Trophoblast cell (in vitro differentiated cells and primary cell): Measurements from ENCODE around the gene UBAC1.
"Not testable (repeated sequence)": the region's sequence is repeated elsewhere in the genome, so short reads cannot be mapped to it uniquely, and the experiment has no call there.

ENCODE experiments used
- DNase-seq, 2 donors: peaks; one replicate each; pipeline ENCODE4 v3.0.0-alpha.2; 2016
- H2AFZ ChIP-seq: 2 replicates; pipeline ENCODE4 v1.6.1; 2013; ENCODE audit warnings: low read length, moderate library complexity, mild to moderate bottlenecking; ENCODE audit not compliant: insufficient read depth, poor library complexity
- H2AK5ac ChIP-seq: 2 replicates; pipeline ENCODE4 v1.6.1; 2013; ENCODE audit warnings: mild to moderate bottlenecking, low read length
- H2BK120ac ChIP-seq: 2 replicates; pipeline ENCODE4 v1.6.1; 2013; ENCODE audit warnings: low read length, mild to moderate bottlenecking, moderate library complexity; ENCODE audit not compliant: insufficient read depth, poor library complexity
- H2BK12ac ChIP-seq: 2 replicates; pipeline ENCODE4 v1.6.1; 2013; ENCODE audit warnings: mild to moderate bottlenecking, low read length, moderate library complexity
- H2BK5ac ChIP-seq: 2 replicates; pipeline ENCODE4 v1.6.1; 2013; ENCODE audit warnings: low read length, low read depth, moderate library complexity, mild to moderate bottlenecking; ENCODE audit not compliant: poor library complexity
- H3K14ac ChIP-seq: 2 replicates; pipeline ENCODE4 v1.6.1; 2013; ENCODE audit warnings: mild to moderate bottlenecking, low read length
- H3K18ac ChIP-seq: 2 replicates; pipeline ENCODE4 v1.6.1; 2013; ENCODE audit warnings: mild to moderate bottlenecking, low read length
- H3K23ac ChIP-seq: 2 replicates; pipeline ENCODE4 v1.6.1; 2013; ENCODE audit warnings: low read length
- H3K27ac ChIP-seq: 2 replicates; pipeline ENCODE4 v1.5.1; 2013; ENCODE audit warnings: low read depth, mild to moderate bottlenecking, inconsistent platforms, low read length, moderate library complexity
- H3K27me3 ChIP-seq: 2 replicates; pipeline ENCODE4 v1.6.1; 2013; ENCODE audit warnings: inconsistent platforms, mild to moderate bottlenecking, low read length, moderate library complexity; ENCODE audit not compliant: insufficient read depth
- H3K36me3 ChIP-seq, 2 experiments: 1 replicate in 1 of 2; 2 replicates in 1 of 2; pipeline ENCODE4 v1.6.1; 2013; ENCODE audit warnings: low read length in 2 of 2, mild to moderate bottlenecking in 2 of 2, moderate library complexity in 1 of 2; ENCODE audit not compliant: insufficient read depth in 2 of 2, control insufficient read depth in 1 of 2
- H3K4ac ChIP-seq: 2 replicates; pipeline ENCODE4 v1.6.1; 2013; ENCODE audit warnings: low read depth, mild to moderate bottlenecking, low read length, moderate library complexity
- H3K4me1 ChIP-seq, 2 experiments: 1 replicate in 1 of 2; 2 replicates in 1 of 2; pipeline ENCODE4 v1.6.1; 2013; ENCODE audit warnings: low read length in 2 of 2, mild to moderate bottlenecking in 2 of 2, moderate library complexity in 1 of 2; ENCODE audit not compliant: insufficient read depth in 2 of 2, control insufficient read depth in 1 of 2
- H3K4me2 ChIP-seq: 2 replicates; pipeline ENCODE4 v1.6.1; 2013; ENCODE audit warnings: inconsistent platforms, mild to moderate bottlenecking, low read length, moderate library complexity
- H3K4me3 ChIP-seq: 2 replicates; pipeline ENCODE4 v1.5.1; 2013; ENCODE audit warnings: mild to moderate bottlenecking, low read depth, low read length, inconsistent platforms
- H3K79me1 ChIP-seq: one replicate; pipeline ENCODE4 v1.6.1; 2013; ENCODE audit warnings: low read length
- H3K79me2 ChIP-seq: 2 replicates; pipeline ENCODE4 v1.6.1; 2013; ENCODE audit warnings: low read length, mild to moderate bottlenecking; ENCODE audit not compliant: control insufficient read depth, insufficient read depth, poor library complexity
- H3K9ac ChIP-seq: 2 replicates; pipeline ENCODE4 v1.6.1; 2013; ENCODE audit warnings: mild to moderate bottlenecking, low read length
- H3K9me3 ChIP-seq: 2 replicates; pipeline ENCODE4 v1.6.1; 2013; ENCODE audit warnings: low read depth, mild to moderate bottlenecking, control low read depth, inconsistent platforms, low read length; ENCODE audit not compliant: insufficient read depth
- H4K12ac ChIP-seq: 2 replicates; pipeline ENCODE4 v1.6.1; 2013; ENCODE audit warnings: low read depth, mild to moderate bottlenecking, low read length, moderate library complexity
- H4K8ac ChIP-seq: 2 replicates; pipeline ENCODE4 v1.6.1; 2013; ENCODE audit warnings: low read depth, mild to moderate bottlenecking, low read length, moderate library complexity
- H4K91ac ChIP-seq: one replicate; pipeline ENCODE4 v1.6.1; 2013; ENCODE audit warnings: low read depth, mild to moderate bottlenecking, low read length, moderate library complexity
- WGBS: extraction: QIAGEN DNeasy Blood & Tissue Kit; methylation state at CpG from one replicate; pipeline ENCODE4 v1.1.7; 2013; ENCODE audit warnings: missing lambda C conversion rate; ENCODE audit not compliant: insufficient read length, insufficient coverage; ENCODE audit errors: extremely low coverage; 5-methylcytosine and 5-hydroxymethylcytosine counted together

Gene UBAC1

GRCh38 chr9:135947582-135947981 lies 13.6 kb downstream of the UBAC1 start:
- Histone ChIP-seq H3K9ac (no peak overlapping the region), H3K4me2 (no peak overlapping the region), H4K8ac (no peak overlapping the region), H3K23ac (no peak overlapping the region), H3K4ac (no peak overlapping the region), H3K4me3 (no peak overlapping the region), H2BK12ac (peak overlapping the region; percentile 60), H4K91ac (peak overlapping the region; percentile 21), H3K79me1 (peaks cover 18% of the 10 kb centered on the region), H3K9me3 (peaks cover 3% of the 10 kb centered on the region), H3K14ac (no peak overlapping the region), H3K36me3 (peaks cover 40 to 42% of the 10 kb centered on the region in 2 experiments), H4K12ac (no peak overlapping the region), H2BK120ac (no peak overlapping the region), H3K79me2 (no peaks in the 10 kb centered on the region), H2AFZ (no peak overlapping the region), H2AK5ac (no peak overlapping the region), H3K18ac (no peak overlapping the region), H3K4me1 (peaks cover 37 to 39% of the 10 kb centered on the region in 2 experiments), H3K27ac (no peak overlapping the region), H2BK5ac (no peak overlapping the region), H3K27me3 (no peaks in the 10 kb centered on the region)
- DNase-seq: no peak
- WGBS: no CpG with 5 or more reads among the region's 18 CpGs

- H3K23ac ChIP-seq, H4K12ac ChIP-seq, H2BK5ac ChIP-seq, H3K4me3 ChIP-seq, H3K18ac ChIP-seq, H3K9me3 ChIP-seq, H3K79me2 ChIP-seq, H3K4ac ChIP-seq, H4K8ac ChIP-seq, DNase-seq, H3K27me3 ChIP-seq, H3K4me2 ChIP-seq, H3K9ac ChIP-seq, H3K14ac ChIP-seq, H2AFZ ChIP-seq: not testable (repeated sequence)
- H3K79me1 ChIP-seq: peaks cover 18% of the 10 kb centered on the region
- H2BK12ac ChIP-seq: peak overlapping the region; percentile 51
- peaks cover 34 to 36% of the 10 kb centered on the region in 2 experiments for H3K4me1 ChIP-seq
- H2BK120ac ChIP-seq: peak overlapping the region; percentile 47
- WGBS: no CpG with 5 or more reads among the region's 19 CpGs
- H4K91ac ChIP-seq: peak overlapping the region; percentile 74
- H3K36me3 ChIP-seq: peaks cover 38 to 41% of the 10 kb centered on the region in 2 experiments
- H3K27ac ChIP-seq: peak overlapping the region; percentile 73
- peak overlapping the region; percentile 55 for H2AK5ac ChIP-seq
Measured at GRCh38 chr9:135947105-135947504, 14.1 kb downstream of the UBAC1 start.

- Histone ChIP-seq H2BK5ac (peak overlapping the region; percentile 37), H3K9ac (no peak overlapping the region), H3K27me3 (no peaks in the 10 kb centered on the region), H3K4ac (no peak overlapping the region), H2BK120ac (peak overlapping the region; percentile 47), H4K8ac (peak overlapping the region; percentile 44), H2AFZ (no peak overlapping the region), H3K79me2 (no peaks in the 10 kb centered on the region), H3K4me3 (no peak overlapping the region), H3K27ac (peak overlapping the region; percentile 73), H4K91ac (peak overlapping the region; percentile 74), H2BK12ac (peak overlapping the region; percentile 58), H3K14ac (peak overlapping the region; percentile 50), H3K79me1 (peaks cover 18% of the 10 kb centered on the region), H3K4me1 (peaks cover 32 to 36% of the 10 kb centered on the region in 2 experiments), H3K9me3 (peaks cover 3% of the 10 kb centered on the region), H3K36me3 (peaks cover 38 to 41% of the 10 kb centered on the region in 2 experiments), H2AK5ac (peak overlapping the region; percentile 55), H3K23ac (no peak overlapping the region), H3K4me2 (no peak overlapping the region), H4K12ac (no peak overlapping the region), H3K18ac (peak overlapping the region; percentile 4)
- DNase-seq: no peak
- WGBS: no CpG with 5 or more reads among the region's 14 CpGs
Measured at GRCh38 chr9:135946392-135946994, 14.7 kb downstream of the UBAC1 start.

- WGBS: no CpG with 5 or more reads among the region's 18 CpGs
- H2BK120ac ChIP-seq: no peak overlapping the region
- H3K9me3 ChIP-seq: peaks cover 3% of the 10 kb centered on the region
Measured at GRCh38 chr9:135945969-135946368, 15.2 kb downstream of the UBAC1 start.

More at GRCh38 chr9:135945969-135946368, 15.2 kb downstream of the UBAC1 start:
- peak overlapping the region; percentile 17 for H3K4me2 ChIP-seq
- H3K18ac ChIP-seq: no peak overlapping the region
- H3K14ac ChIP-seq: no peak overlapping the region
- no peak overlapping the region for H2BK5ac ChIP-seq
- no peak overlapping the region for H2BK12ac ChIP-seq
- H4K91ac ChIP-seq: no peak overlapping the region
- H3K79me1 ChIP-seq: peaks cover 18% of the 10 kb centered on the region
- H3K4me1 ChIP-seq: peaks cover 32 to 36% of the 10 kb centered on the region in 2 experiments
- H4K8ac ChIP-seq: no peak overlapping the region
- peak; percentile 99 for DNase-seq
- peak overlapping the region; percentile 73 for H3K27ac ChIP-seq
- H3K4ac ChIP-seq: no peak overlapping the region
- H3K9ac ChIP-seq: no peak overlapping the region
- no peak overlapping the region for H3K23ac ChIP-seq
- H3K79me2 ChIP-seq: no peaks in the 10 kb centered on the region
- no peaks in the 10 kb centered on the region for H3K27me3 ChIP-seq
- H3K36me3 ChIP-seq: peaks cover 37 to 41% of the 10 kb centered on the region in 2 experiments
- no peak overlapping the region for H4K12ac ChIP-seq
- H2AK5ac ChIP-seq: no peak overlapping the region
- no peak overlapping the region for H2AFZ ChIP-seq
- no peak overlapping the region for H3K4me3 ChIP-seq
